HG02610 (cell line): ENCODE results near the gene CREG1.
A peak's percentile ranks its signal among the peaks of the same experiment; 100 is the strongest.
"Not testable (repeated sequence)": the region's sequence is repeated elsewhere in the genome, so short reads cannot be mapped to it uniquely, and the experiment has no call there.

Experiments
- ATAC-seq: cut with Tn5 transposase; IDR thresholded peaks from one replicate; pipeline ENCODE4 v1.9.1; 2021; ENCODE audit warnings: mild to moderate bottlenecking, moderate library complexity; ENCODE audit not compliant: unreplicated experiment

Gene CREG1

GRCh38 chr1:167553136-167554027 is at the start of gene CREG1:
CREG1 (minus strand) TSS chr1:167553762.
- peak; percentile 98 for ATAC-seq

- ATAC-seq = no peak
Measured at GRCh38 chr1:167602840-167603239, 49.3 kb upstream of the CREG1 start.

GRCh38 chr1:167601442-167602383 is 48.2 kb upstream of the CREG1 start:
- ATAC-seq = no peak

GRCh38 chr1:167599957-167600581 is 46.5 kb upstream of the CREG1 start:
- ATAC-seq = peak; percentile 63

GRCh38 chr1:167594822-167595221 is 41.3 kb upstream of the CREG1 start:
- ATAC-seq = no peak

GRCh38 chr1:167593860-167594259 is 40.3 kb upstream of the CREG1 start:
- ATAC-seq = no peak

GRCh38 chr1:167592475-167592874 is 38.9 kb upstream of the CREG1 start:
- no peak for ATAC-seq

- no peak for ATAC-seq
Measured at GRCh38 chr1:167588361-167588760, 34.8 kb upstream of the CREG1 start.

GRCh38 chr1:167587872-167588271 is 34.3 kb upstream of the CREG1 start:
- ATAC-seq = no peak

GRCh38 chr1:167587342-167587741 is 33.8 kb upstream of the CREG1 start:
- no peak for ATAC-seq

- ATAC-seq = no peak
Measured at GRCh38 chr1:167584581-167584980, 31.0 kb upstream of the CREG1 start.

GRCh38 chr1:167582722-167583121 is 29.2 kb upstream of the CREG1 start:
- no peak for ATAC-seq

- ATAC-seq = no peak
Measured at GRCh38 chr1:167582064-167582463, 28.5 kb upstream of the CREG1 start.

GRCh38 chr1:167579986-167580385 is 26.4 kb upstream of the CREG1 start:
- no peak for ATAC-seq

GRCh38 chr1:167578939-167579521 is 25.5 kb upstream of the CREG1 start:
- no peak for ATAC-seq

- no peak for ATAC-seq
Measured at GRCh38 chr1:167575649-167576048, 22.1 kb upstream of the CREG1 start.

- ATAC-seq = no peak
Measured at GRCh38 chr1:167573035-167573434, 19.5 kb upstream of the CREG1 start.

GRCh38 chr1:167570712-167571111 is 17.1 kb upstream of the CREG1 start:
- not testable (repeated sequence) for ATAC-seq

- no peak for ATAC-seq
Measured at GRCh38 chr1:167567663-167568062, 14.1 kb upstream of the CREG1 start.

GRCh38 chr1:167566766-167567165 is 13.2 kb upstream of the CREG1 start:
- ATAC-seq = no peak

GRCh38 chr1:167565922-167566321 is 12.4 kb upstream of the CREG1 start:
- no peak for ATAC-seq
